HepG2 (cell line): Measurements from ENCODE around the gene RARA. TPM values are rescaled to one million over a fixed set of nuclear protein-coding genes. Genes with fewer than 3 reads are reported as not detected.

Experiments
- AFF4 ChIP-seq: sonication (generic); formaldehyde crosslinking; IDR thresholded peaks from 2 replicates; pipeline ENCODE4 v1.4.0; 2020; ENCODE audit warnings: missing genetic modification reagents
- ATF3 ChIP-seq: sonication (generic); formaldehyde crosslinking; IDR thresholded peaks from 2 replicates; pipeline ENCODE4 v1.4.0; 2020; ENCODE audit warnings: missing genetic modification reagents
- THAP11 ChIP-seq: IDR thresholded peaks from 2 replicates; pipeline ENCODE4 v1.6.1; 2016; ENCODE audit warnings: missing biosample characterization, missing genetic modification reagents
- ZNF407 ChIP-seq: sonication (generic); formaldehyde crosslinking; IDR thresholded peaks from one replicate; pipeline ENCODE4 v1.5.1; 2020; ENCODE audit warnings: mild to moderate bottlenecking, missing genetic modification reagents; ENCODE audit errors: not compliant biosample characterization
- ZNF572 ChIP-seq: sonication (generic); formaldehyde crosslinking; IDR thresholded peaks from 2 replicates; pipeline ENCODE4 v1.5.1; 2020; ENCODE audit warnings: mild to moderate bottlenecking, missing genetic modification reagents
- polyA plus RNA-seq, 8 experiments: library from polyadenylated mRNA; depleted of rRNA in 3 of 8; stranded (reverse) in 7 of 8; unstranded in 1 of 8; fragments of >200 nt; fragmentation: Illumina TruSeq in 4 of 8; extraction: Trizol in 4 of 8; gene quantifications; 2 replicates each; pipeline versions ENCODE4 v1.2.1 to v1.2.3, GENCODE V29; 2011 to 2016; ENCODE audit warnings: low read depth in 4 of 8, missing spikeins in 1 of 8, mixed read lengths in 1 of 8; ENCODE audit not compliant: insufficient read depth in 1 of 8
- total RNA-seq, 5 experiments: library from RNA; depleted of rRNA; stranded (reverse); fragments of >200 nt; fragmentation: Illumina TruSeq; extraction: Trizol; gene quantifications; 2 replicates each; pipeline ENCODE4 v1.2.3, GENCODE V29; 2016; ENCODE audit warnings: low read depth in 1 of 5

The RARA gene
- total and polyA plus RNA-seq, 2 of the 13 experiments (the other 11 are each of a cell fraction or from before 2014, with no cell fraction given) = 6.4 to 8.6 TPM

- TF ChIP-seq ZNF407 (CRISPR knock-in tag) (no peak), ZNF572 (CRISPR knock-in tag) (no peak), ATF3 (CRISPR knock-in tag) (no peak), AFF4 (CRISPR knock-in tag) (no peak), THAP11 (CRISPR knock-in tag) (no peak)
Measured at GRCh38 chr17:40373999-40374398, 65.0 kb downstream of the RARA start (continued).
